HepG2 (cell line): ENCODE results near the gene THEM4. TPM values are rescaled to one million over a fixed set of nuclear protein-coding genes. Genes with fewer than 3 reads are reported as not detected.

Experiments used
- ATRX ChIP-seq: sonication (generic); formaldehyde crosslinking; IDR thresholded peaks from 2 replicates; pipeline ENCODE4 v1.4.0; 2020; ENCODE audit warnings: missing genetic modification reagents, borderline replicate concordance
- ERF ChIP-seq: IDR thresholded peaks from 2 replicates; pipeline ENCODE4 v1.6.1; 2018; ENCODE audit warnings: missing biosample characterization, missing genetic modification reagents
- HINFP ChIP-seq: sonication (generic); formaldehyde crosslinking; IDR thresholded peaks from 2 replicates; pipeline ENCODE4 v1.4.0; 2020; ENCODE audit warnings: low read depth, mild to moderate bottlenecking, missing genetic modification reagents
- HNRNPUL1 ChIP-seq: fragments of 200-400 bp; formaldehyde crosslinking; IDR thresholded peaks from 2 replicates; pipeline ENCODE4 v1.6.1; 2017; ENCODE audit warnings: low read depth, mild to moderate bottlenecking, low read length, moderate library complexity
- POGZ ChIP-seq: sonication (generic); formaldehyde crosslinking; IDR thresholded peaks from 2 replicates; pipeline ENCODE4 v1.4.0; 2020; ENCODE audit warnings: mild to moderate bottlenecking, missing genetic modification reagents
- PPARG ChIP-seq: conservative IDR thresholded peaks from 2 replicates; pipeline ENCODE4 v1.6.1; 2016; ENCODE audit warnings: missing biosample characterization, missing genetic modification reagents
- SKI ChIP-seq: fragments of 450-650 bp; IDR thresholded peaks from one replicate; pipeline ENCODE4 v1.6.1; 2018; ENCODE audit warnings: mild to moderate bottlenecking; ENCODE audit not compliant: partially characterized antibody
- SPEN ChIP-seq: sonication (generic); formaldehyde crosslinking; IDR thresholded peaks from 2 replicates; pipeline ENCODE4 v1.5.1; 2020; ENCODE audit warnings: low read depth, mild to moderate bottlenecking, missing genetic modification reagents
- TFE3 ChIP-seq: IDR thresholded peaks from 2 replicates; pipeline ENCODE4 v1.6.1; 2016
- ZBTB39 ChIP-seq: sonication (generic); formaldehyde crosslinking; IDR thresholded peaks from 2 replicates; pipeline ENCODE4 v1.5.0; 2020; ENCODE audit warnings: missing genetic modification reagents
- ZNF143 ChIP-seq: sonication (generic); formaldehyde crosslinking; IDR thresholded peaks from 2 replicates; pipeline ENCODE4 v1.4.0; 2020; ENCODE audit warnings: missing genetic modification reagents
- ZNF318 ChIP-seq: sonication (generic); formaldehyde crosslinking; IDR thresholded peaks from 2 replicates; pipeline ENCODE4 v1.4.0; 2020; ENCODE audit warnings: mild to moderate bottlenecking, missing genetic modification reagents
- ZNF7 ChIP-seq: IDR thresholded peaks from 2 replicates; pipeline ENCODE4 v1.6.1; 2016; ENCODE audit warnings: missing biosample characterization, missing genetic modification reagents
- ZNF83 ChIP-seq: sonication (generic); formaldehyde crosslinking; IDR thresholded peaks from 2 replicates; pipeline ENCODE4 v1.4.0; 2020; ENCODE audit warnings: missing genetic modification reagents, mild to moderate bottlenecking, borderline replicate concordance
- polyA plus RNA-seq, 8 experiments: library from polyadenylated mRNA; depleted of rRNA in 3 of 8; stranded (reverse) in 7 of 8; unstranded in 1 of 8; fragments of >200 nt; fragmentation: Illumina TruSeq in 4 of 8; extraction: Trizol in 4 of 8; gene quantifications; 2 replicates each; pipeline versions ENCODE4 v1.2.1 to v1.2.3, GENCODE V29; 2011 to 2016; ENCODE audit warnings: low read depth in 4 of 8, missing spikeins in 1 of 8, mixed read lengths in 1 of 8; ENCODE audit not compliant: insufficient read depth in 1 of 8
- total RNA-seq, 5 experiments: library from RNA; depleted of rRNA; stranded (reverse); fragments of >200 nt; fragmentation: Illumina TruSeq; extraction: Trizol; gene quantifications; 2 replicates each; pipeline ENCODE4 v1.2.3, GENCODE V29; 2016; ENCODE audit warnings: low read depth in 1 of 5

Gene THEM4
- total and polyA plus RNA-seq, 2 of the 13 experiments (the other 11 are each of a cell fraction or from before 2014, with no cell fraction given) = 10.9 to 13.9 TPM

GRCh38 chr1:151909167-151910149 lies at the start of gene THEM4 (continued):
- peak; percentile 43; the same call in 1 of the 2 replicates for TF ChIP-seq HNRNPUL1
- TF ChIP-seq POGZ = peak; percentile 96
- TF ChIP-seq ZNF7 (CRISPR knock-in tag) = no peak
- TF ChIP-seq SKI = peak; percentile 66
- peak; percentile 39; the same call in 1 of the 2 replicates for TF ChIP-seq ZNF143
- TF ChIP-seq PPARG (CRISPR knock-in tag) = peak; percentile 61; the same call in 1 of the 2 replicates
- TF ChIP-seq ERF (CRISPR knock-in tag) = peak; percentile 83
- peak; percentile 71; the same call in 1 of the 2 replicates for TF ChIP-seq HINFP (CRISPR knock-in tag)
- TF ChIP-seq ZBTB39 (CRISPR knock-in tag) = 0 out of 2 replicates have a peak, but pooled peaks have one; percentile 40
- no peak for TF ChIP-seq ATRX
- 0 out of 2 replicates have a peak, but pooled peaks have one; percentile 47 for TF ChIP-seq ZNF83 (CRISPR knock-in tag)
- peak; percentile 11; the same call in 1 of the 2 replicates for TF ChIP-seq TFE3 (CRISPR knock-in tag)
- peak; percentile 90 for TF ChIP-seq SPEN
- TF ChIP-seq ZNF318 (CRISPR knock-in tag) = no peak
